Limb (tissue), 2 donors: ENCODE measurements around the gene RUNX1.

ENCODE experiments used
- DNase-seq, 2 donors: peaks; one replicate each; pipeline ENCODE4 v3.0.0-alpha.2; 2016; ENCODE audit errors: extremely low spot score in 2 of 2

The RUNX1 gene

GRCh38 chr21:34900376-34900775 lies 148.7 kb downstream of the RUNX1 start:
- no peak for DNase-seq

DNA sequence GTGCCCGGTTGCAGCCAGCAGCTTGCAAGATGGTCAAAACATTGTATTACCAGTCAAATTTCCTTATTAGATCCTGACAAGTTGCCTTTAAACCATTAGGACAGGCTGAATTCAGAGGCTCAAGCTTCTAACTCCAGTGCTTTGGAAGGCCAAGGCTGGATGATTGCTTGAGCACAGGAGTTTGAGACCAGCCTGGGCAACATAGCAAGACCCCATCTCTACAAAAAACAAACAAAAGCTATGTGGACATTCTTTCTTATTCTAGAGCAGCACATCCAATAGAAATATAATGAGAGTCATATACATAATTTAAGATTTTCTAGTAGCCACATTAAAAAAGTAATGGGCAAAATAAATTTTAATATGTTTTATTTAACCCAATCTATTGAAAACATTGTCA lies 149.3 kb downstream of the RUNX1 start:
- no peak for DNase-seq

- DNase-seq = no peak
These were observed 149.8 kb downstream of the RUNX1 start for GRCh38 chr21:34899302-34899701.

DNA sequence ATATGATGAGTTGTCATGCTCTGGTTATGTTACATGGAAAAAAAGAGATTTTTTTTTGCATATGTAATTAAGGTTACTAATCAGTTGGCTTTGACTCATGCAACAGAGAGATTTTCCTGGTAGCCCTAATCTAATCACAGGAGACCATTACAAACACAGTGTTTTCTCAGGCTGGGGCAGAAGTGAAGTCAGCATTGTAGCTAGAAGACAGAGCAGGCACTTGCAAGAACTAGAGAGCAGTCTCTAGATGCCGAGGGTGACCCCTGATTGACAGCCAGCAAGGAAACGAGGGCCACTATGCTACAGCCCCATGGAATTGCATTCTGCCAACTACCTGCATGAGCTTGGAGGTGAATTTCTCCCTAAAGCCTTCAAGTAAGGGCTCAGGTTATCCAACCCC lies 151.3 kb downstream of the RUNX1 start:
- DNase-seq = no peak

GRCh38 chr21:34894401-34894800 lies 154.7 kb downstream of the RUNX1 start:
- no peak for DNase-seq

DNA sequence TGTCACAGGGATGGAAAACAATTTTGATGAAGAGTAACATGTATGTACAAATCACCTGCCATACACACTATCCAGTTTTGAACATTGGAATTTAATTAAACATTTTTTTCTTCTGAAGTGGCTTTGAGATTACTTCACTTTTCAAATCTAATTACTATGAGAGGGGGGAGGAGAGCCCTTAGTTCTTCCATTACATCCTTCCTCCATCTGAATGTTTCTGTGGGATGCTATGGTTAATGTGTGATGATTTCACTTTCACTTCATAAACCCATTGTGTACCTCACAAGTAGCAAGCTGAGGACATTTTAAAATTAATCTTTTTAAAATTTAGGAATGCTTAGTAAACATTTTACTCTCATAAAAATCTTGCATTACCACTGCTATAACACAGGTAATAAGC lies 156.9 kb downstream of the RUNX1 start:
- no peak for DNase-seq

DNA sequence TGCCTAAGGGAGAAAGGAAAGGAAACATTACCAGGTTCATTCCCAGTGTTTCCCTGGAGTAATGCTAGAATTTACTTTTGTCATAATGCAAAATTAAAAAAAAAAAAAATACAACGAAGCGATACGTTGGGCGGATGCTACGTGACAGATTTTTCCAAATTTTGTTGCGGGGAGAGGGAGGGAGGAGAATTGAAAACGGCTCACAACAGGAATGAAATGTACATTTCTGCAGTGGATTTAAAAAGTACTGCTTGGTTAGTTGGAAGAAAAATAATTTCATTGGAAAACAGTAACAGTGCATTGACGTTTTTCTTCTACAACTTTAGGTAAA lies 157.5 kb downstream of the RUNX1 start:
- DNase-seq = no peak

DNA sequence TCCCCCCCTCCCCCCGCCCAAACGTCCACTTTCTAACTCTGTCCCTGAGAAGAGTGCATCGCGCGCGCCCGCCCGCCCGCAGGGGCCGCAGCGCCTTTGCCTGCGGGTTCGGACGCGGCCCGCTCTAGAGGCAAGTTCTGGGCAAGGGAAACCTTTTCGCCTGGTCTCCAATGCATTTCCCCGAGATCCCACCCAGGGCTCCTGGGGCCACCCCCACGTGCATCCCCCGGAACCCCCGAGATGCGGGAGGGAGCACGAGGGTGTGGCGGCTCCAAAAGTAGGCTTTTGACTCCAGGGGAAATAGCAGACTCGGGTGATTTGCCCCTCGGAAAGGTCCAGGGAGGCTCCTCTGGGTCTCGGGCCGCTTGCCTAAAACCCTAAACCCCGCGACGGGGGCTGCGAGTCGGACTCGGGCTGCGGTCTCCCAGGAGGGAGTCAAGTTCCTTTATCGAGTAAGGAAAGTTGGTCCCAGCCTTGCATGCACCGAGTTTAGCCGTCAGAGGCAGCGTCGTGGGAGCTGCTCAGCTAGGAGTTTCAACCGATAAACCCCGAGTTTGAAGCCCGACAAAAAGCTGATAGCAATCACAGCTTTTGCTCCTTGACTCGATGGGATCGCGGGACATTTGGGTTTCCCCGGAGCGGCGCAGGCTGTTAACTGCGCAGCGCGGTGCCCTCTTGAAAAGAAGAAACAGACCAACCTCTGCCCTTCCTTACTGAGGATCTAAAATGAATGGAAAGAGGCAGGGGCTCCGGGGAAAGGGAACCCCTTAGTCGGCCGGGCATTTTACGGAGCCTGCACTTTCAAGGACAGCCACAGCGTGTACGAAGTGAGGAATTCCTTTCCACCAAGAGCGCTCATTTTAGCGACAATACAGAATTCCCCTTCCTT lies 158.1 kb downstream of the RUNX1 start:
- DNase-seq = peak in 1 of 2 donors; percentile 71

DNA sequence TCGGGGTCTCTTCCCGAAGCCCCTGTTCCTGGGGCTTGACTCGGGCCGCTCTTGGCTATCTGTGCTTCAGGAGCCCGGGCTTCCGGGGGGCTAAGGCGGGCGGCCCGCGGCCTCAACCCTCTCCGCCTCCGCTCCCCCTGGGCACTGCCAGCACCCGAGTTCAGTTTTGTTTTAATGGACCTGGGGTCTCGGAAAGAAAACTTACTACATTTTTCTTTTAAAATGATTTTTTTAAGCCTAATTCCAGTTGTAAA lies 158.7 kb downstream of the RUNX1 start:
- no peak for DNase-seq

DNA sequence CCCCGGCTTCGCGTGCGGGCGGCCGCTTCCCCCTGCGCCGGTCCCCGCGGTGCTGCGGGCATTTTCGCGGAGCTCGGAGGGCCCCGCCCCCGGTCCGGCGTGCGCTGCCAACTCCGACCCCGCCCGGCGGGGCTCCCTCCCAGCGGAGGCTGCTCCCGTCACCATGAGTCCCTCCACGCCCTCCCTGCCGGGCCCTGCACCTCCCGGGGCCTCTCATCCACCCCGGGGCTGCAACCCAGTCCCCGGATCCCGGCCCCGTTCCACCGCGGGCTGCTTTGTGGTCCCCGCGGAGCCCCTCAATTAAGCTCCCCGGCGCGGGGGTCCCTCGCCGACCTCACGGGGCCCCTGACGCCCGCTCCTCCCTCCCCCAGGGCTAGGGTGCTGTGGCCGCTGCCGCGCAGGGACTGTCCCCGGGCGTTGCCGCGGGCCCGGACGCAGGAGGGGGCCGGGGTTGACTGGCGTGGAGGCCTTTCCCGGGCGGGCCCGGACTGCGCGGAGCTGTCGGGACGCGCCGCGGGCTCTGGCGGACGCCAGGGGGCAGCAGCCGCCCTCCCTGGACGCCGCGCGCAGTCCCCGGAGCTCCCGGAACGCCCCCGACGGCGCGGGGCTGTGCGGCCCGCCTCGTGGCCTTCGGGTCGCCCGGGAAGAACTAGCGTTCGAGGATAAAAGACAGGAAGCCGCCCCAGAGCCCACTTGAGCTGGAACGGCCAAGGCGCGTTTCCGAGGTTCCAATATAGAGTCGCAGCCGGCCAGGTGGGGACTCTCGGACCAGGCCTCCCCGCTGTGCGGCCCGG lies 159.2 kb downstream of the RUNX1 start:
- peak; percentile 82 to 88 for DNase-seq

DNA sequence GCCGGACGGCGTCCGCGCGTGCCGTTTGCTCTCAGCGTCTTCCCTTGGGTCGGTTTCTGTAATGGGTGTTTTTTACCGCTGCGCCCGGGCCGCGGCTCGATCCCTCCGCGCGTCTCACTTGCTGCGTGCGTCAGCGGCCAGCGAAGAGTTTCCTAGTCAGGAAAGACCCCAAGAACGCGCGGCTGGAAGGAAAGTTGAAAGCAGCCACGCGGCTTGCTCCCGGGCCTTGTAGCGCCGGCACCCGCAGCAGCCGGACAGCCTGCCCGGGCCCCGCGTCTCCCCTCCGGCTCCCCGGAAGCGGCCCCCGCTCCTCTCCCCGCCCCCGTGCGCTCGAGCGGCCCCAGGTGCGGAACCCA lies 159.8 kb downstream of the RUNX1 start:
- DNase-seq = peak; percentile 42 to 81

DNA sequence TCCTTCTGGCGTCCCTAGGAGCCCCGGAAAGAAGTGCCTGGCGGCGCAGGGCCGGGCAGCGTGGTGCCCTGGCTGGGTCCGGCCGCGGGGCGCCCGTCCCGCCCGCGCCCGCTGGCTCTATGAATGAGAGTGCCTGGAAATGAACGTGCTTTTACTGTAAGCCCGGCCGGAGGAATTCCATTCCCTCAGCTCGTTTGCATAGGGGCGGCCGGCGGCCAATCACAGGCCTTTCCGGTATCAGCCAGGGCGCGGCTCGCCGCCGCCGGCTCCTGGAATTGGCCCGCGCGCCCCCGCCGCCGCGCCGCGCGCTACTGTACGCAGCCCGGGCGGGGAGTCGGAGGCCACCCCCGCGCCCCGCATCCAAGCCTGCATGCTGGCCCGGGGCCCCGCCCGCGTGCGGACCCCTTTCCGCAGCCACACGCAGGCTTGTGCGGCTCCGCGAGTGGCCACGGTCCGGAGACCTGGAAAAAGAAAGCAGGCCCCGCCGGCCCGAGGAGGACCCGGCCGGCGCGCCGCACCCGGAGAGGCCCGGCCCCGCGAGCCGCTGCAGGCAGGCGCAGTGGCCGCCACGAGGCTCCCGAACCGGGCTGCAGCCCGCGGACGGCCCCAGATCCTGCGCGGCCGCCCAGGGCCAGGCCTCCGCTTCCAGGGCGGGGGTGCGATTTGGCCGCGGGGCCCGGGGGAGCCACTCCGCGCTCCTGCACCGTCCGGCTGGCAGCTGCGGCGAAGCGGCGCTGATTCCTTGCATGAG lies 160.4 kb downstream of the RUNX1 start:
- peak; percentile 92 to 95 for DNase-seq

DNA sequence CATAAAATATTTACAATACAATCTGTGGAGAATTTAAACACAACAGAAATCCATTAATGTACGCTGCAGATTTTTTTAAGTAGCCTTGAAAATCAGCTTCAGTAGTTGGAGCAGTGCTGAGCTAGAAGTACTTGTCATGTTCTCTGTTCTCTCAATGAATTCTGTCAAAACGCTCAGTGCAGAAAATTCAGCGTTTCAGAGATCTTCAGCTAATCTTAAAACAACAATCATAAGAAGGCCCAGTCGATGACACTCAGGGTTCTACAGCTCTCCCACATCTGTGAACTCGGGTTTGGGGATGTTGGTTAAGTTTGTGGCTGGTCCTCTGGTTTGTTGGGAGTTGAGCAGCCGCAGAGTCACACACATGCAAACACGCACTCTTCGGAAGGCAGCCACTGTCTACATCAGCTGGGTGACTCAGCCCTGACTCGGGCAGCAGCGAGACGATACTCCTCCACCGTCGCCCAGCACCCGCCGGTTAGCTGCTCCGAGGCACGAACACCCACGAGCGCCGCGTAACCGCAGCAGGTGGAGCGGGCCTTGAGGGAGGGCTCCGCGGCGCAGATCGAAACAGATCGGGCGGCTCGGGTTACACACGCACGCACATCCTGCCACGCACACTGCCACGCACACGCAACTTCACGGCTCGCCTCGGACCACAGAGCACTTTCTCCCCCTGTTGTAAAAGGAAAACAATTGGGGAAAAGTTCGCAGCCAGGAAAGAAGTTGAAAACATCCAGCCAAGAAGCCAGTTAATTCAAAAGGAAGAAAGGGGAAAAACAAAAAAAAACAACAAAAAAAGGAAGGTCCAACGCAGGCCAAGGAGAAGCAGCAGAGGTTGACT lies 161.2 kb downstream of the RUNX1 start:
- DNase-seq = peak in 1 of 2 donors; percentile 73

GRCh38 chr21:34887105-34887442 lies 162.0 kb downstream of the RUNX1 start:
- no peak for DNase-seq

DNA sequence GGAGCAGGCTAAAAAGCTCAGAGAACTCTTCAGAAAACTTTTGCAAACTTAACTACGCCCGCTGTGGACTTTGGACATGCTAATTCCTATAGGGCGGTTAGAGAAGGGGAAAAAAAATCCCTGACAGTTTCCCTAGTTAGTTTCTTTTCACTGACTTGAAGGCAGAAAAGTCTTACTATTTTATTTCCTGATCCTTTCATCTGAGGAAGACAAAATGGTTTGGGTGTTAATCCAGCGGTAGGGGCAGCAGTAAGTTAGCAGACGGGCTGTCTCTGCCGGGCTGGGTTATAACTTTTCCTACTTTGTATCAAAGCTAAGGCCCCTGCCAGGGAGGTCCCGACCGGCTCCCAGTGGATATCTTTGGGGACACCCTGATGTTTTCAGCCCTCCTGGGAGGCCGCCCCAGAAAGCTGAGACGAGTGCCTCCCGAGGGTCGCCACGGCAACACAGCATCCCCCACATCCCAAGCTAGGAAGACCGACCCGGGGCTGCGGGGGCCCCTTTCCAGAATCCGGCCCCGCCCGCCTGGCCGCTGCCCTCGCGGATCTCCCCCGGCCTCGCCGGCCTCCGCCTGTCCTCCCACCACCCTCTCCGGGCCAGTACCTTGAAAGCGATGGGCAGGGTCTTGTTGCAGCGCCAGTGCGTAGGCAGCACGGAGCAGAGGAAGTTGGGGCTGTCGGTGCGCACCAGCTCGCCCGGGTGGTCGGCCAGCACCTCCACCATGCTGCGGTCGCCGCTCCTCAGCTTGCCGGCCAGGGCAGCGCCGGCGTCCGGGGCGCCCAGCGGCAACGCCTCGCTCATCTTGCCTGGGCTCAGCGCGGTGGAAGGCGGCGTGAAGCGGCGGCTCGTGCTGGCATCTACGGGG lies 162.6 kb downstream of the RUNX1 start:
- DNase-seq = peak in 1 of 2 donors; percentile 68

- DNase-seq = peak in 1 of 2 donors; percentile 63
These were observed 163.4 kb downstream of the RUNX1 start for GRCh38 chr21:34885626-34886239.

- peak in 1 of 2 donors; percentile 38 for DNase-seq
These were observed 164.0 kb downstream of the RUNX1 start for GRCh38 chr21:34885125-34885524.

DNA sequence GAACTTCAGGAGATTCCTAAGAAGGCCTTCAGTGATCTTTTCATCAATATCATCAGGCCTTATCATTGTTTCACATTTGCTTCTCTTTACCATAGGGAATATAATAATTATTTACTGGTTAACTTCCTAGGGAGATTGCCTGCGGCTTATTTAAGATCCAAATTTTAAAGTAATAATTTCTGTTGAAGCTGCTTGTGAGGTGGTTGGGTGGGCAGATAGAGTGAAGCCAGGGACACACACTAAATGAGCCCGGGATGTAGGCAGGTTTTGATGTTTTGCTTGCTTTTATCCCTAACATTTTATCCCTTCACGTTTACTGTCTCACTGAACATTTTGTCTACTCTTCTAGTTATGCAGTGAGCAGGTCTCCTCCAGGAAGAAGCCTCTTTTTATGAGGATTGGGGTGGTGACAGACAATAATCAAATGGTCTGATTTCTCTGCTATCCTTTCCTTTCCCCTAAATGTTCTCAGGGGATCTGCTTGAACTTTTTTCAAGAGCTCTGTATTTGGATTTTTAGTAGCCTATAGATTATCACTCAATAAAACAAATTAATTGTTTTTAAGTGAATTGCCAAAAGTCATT lies 164.7 kb downstream of the RUNX1 start:
- DNase-seq = no peak

DNA sequence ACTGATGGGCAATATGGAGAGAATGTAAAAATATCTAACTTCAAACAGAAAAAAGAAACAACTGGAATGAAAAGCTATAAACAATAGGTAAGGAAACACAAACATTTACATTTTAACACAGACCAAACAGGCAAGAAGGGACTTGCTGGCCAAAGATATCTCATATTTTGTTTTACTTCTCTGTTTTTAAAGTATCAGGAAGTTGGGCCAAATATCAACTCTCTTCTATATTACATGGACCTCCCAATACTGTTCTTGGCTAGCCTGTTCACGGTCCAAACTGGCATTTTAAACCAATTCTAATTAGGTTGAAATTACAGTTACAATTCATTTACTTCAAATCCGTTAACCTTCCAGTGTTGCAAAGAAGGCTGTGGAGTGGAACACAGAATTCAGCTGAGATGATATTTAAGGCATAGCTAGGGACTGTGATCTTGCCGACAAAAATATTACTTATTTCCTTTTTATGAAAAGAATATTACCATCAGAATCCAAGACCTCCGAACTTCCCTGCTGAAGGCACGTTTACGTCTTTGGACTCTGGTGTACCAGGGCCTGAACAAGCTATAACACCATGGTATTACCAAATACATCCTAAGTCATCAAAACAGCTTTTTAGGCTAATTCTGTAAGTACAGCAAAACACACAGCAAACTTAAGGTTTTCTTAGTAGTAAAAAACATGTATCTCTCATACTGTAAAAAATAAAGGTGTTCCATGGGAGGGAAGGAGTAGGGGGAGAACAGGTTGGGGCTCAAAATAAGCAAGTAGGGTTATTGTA lies 165.4 kb downstream of the RUNX1 start:
- DNase-seq = no peak
